GM21576 (cell line): Measurements from ENCODE around the gene CAPN3.

Source experiments
- ATAC-seq: cut with Tn5 transposase; IDR thresholded peaks from one replicate; pipeline ENCODE4 v1.9.1; 2021; ENCODE audit warnings: mild to moderate bottlenecking, moderate library complexity; ENCODE audit not compliant: unreplicated experiment

The CAPN3 gene

GRCh38 chr15:42392309-42393024, 33.2 kb downstream of the CAPN3 start:
- no peak for ATAC-seq

DNA sequence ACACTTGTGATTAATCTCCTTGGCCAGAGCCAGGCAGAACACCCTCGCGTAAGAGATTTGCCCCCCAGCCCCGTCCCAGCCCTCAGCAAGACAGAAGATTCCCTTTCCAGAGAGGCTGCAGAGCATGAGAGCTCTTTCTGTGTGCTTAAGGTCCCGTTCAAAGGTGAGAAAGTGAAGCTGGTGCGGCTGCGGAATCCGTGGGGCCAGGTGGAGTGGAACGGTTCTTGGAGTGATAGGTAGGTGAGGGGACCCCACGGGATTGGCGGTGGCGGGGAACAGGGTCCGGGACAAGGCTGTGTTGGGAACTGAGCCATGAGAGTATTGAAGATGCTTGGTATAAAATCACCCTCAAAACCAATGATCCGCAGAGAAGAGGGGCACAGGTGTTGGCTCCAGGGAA, 34.8 kb downstream of the CAPN3 start:
- ATAC-seq, result no peak

GRCh38 chr15:42395838-42396237, 36.5 kb downstream of the CAPN3 start:
- ATAC-seq, result no peak

GRCh38 chr15:42401544-42402454, 42.5 kb downstream of the CAPN3 start:
- no peak for ATAC-seq

GRCh38 chr15:42402455-42403205, 43.3 kb downstream of the CAPN3 start:
- ATAC-seq, result no peak

- ATAC-seq, result no peak
These were observed 44.1 kb downstream of the CAPN3 start for GRCh38 chr15:42403389-42403788.

DNA sequence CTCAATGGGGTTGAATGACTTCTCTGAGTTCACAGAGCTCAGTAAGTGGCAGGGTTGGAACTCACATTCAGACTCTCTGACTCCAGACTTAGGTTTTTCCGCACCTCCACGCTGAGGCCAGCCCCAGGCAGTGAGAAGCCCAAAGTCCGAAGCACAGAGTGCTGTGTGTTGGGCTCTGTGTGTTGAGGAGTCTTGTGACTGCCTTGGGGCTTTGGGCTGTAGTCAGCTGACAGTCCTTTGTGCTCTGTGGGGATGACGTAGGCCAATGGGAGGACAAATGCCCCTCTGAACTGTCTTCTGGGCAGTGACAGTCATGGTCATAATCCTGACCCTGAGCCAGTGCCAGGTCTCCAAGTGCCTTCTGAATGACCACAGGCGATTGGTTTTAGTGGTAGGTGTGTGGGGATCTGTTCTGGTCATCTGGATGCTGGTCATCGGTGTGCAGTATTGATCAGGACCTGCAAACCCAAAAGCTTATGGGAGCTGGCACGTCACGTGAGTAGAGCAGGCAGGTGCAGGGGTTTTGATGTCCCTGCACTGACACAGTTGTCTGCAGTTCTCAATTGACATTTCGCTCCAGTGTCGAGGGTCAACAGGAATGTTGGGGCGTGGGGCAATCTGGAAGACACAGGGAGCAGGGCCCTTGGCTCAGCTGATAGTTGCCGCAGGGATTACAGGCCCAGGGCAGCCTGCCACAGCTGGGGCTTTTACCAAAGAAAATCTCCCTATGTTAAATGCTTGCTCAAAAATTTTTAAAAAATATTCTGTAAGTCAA, 45.3 kb downstream of the CAPN3 start:
- ATAC-seq, result no peak

- no peak for ATAC-seq
These were observed 46.7 kb downstream of the CAPN3 start for GRCh38 chr15:42405863-42406482.

- ATAC-seq, result no peak
These were observed 48.9 kb downstream of the CAPN3 start for GRCh38 chr15:42408178-42408577.

DNA sequence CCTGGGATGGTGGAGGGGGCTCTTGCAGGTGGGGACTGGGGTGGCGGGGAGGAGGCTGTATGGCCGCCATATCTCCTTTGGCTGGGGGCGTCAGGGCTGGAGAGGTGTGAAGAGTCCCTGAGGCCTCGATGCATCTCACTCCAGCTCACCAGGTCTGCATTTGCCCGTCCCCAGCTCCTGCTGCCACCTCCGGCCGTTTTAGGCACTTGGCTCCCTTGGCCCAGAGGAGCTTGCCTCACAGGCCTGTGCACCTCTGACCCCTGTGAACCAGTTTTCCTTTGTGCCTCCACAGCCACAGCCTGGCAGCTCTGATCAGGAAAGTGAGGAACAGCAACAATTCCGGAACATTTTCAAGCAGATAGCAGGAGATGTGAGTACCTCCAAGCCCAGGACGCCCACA, 49.7 kb downstream of the CAPN3 start:
- no peak for ATAC-seq

- ATAC-seq, result no peak
These were observed 52.6 kb downstream of the CAPN3 start for GRCh38 chr15:42411884-42412283.

- ATAC-seq, result no peak
These were observed 54.6 kb downstream of the CAPN3 start for GRCh38 chr15:42413920-42414319.

- ATAC-seq, result no peak
These were observed 60.1 kb downstream of the CAPN3 start for GRCh38 chr15:42419369-42419768.

GRCh38 chr15:42421376-42421775, 62.1 kb downstream of the CAPN3 start:
- no peak for ATAC-seq

- ATAC-seq, result no peak
These were observed 68.3 kb downstream of the CAPN3 start for GRCh38 chr15:42427429-42428223.

DNA sequence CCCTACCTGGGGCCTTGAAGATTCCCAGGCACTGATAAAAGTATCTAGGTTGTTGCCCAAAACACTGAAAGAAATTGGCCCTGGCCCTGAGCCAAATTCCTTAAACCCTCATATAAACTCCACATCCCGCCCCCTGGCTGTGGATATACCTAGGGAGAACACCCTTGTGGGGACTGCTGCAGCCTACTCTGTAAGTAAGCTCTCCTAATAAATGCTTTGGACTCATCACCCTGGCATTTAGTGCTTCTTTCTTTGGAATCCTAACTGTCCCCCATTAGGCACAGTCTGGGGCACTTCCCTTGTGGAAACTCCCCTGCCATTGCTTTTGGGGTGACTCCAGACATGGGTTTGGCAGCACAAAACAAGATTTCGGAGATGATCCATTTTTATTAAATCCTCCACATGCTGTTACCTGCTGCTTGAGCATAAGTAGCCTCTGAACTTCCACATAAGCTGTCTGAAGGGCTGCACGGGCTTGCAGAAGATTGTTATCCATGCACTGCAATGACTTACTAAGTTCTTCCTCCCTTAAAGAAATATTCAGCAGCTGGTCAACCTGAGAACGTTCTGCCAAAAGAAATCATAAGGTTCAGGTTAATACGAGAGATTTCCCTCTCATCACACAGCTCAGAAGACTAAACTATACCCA, 85.2 kb downstream of the CAPN3 start:
- no peak for ATAC-seq

DNA sequence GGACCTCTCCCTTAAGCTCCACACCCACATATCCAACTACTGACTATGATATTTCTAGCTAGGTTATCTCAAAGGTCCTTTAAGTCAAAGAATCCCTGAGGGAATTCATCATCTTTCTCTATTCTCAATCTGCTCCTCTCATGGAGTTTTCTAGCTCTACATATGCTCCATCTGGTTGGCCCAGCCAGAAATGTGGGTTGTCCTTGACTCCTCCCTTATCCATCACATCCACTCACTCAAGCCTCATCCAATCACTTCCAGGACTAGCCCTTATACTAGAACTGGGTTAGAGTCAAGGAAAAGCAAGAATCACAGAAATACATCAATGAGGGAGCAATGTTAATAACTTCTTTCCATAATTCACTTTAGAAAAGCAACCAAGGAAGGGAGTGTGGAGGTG, 86.2 kb downstream of the CAPN3 start:
- ATAC-seq, result no peak

DNA sequence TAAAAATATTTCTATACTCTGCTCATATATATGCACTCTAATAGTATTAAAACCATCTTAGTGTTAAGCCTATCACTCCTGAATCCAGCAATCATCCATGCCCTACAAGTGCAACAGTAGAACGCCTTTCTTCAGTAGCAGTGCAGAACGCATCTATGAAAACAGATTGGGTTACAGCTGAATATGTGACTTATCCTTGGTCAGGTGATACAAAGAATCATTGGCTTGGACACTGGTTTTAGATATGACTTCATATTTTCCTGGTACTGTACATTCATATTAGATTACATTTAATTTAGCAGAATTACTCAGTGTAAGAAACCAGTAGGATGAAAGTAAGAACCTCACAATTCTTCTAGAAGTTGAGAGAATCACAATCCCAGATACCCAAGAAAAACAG, 88.3 kb downstream of the CAPN3 start:
- no peak for ATAC-seq

- ATAC-seq, result no peak
These were observed 89.0 kb downstream of the CAPN3 start for GRCh38 chr15:42448281-42448680.
